ENCODE results near the gene P4HA1.
A peak's percentile ranks its signal among the peaks of the same experiment; 100 is the strongest.
"Not testable (repeated sequence)": the region's sequence is repeated elsewhere in the genome, so short reads cannot be mapped to it uniquely, and the experiment has no call there.

The P4HA1 gene

GRCh38 chr10:73116017-73116416 lies 19.4 kb upstream of the P4HA1 start:
- H3K27ac ChIP-seq (ENCODE audit: low read length) = no peak overlapping the region
- H3K27me3 ChIP-seq (ENCODE audit: control insufficient read depth, insufficient read depth, low read length) = no peaks in the 10 kb centered on the region
- no peaks in the 10 kb centered on the region for H3K9me3 ChIP-seq (ENCODE audit: control insufficient read depth, low read depth, low read length)
- no peaks in the 10 kb centered on the region for H3K36me3 ChIP-seq (ENCODE audit: control insufficient read depth, low read depth, low read length)
- H3K4me3 ChIP-seq (ENCODE audit: low read length) = no peak overlapping the region
- no peak overlapping the region for H3K9ac ChIP-seq (ENCODE audit: low read length)
- H3K4me1 ChIP-seq (ENCODE audit: control insufficient read depth, low read depth, low read length) = peaks cover 8% of the 10 kb centered on the region

GRCh38 chr10:73113551-73113950 lies 16.9 kb upstream of the P4HA1 start:
- no peaks in the 10 kb centered on the region for H3K27me3 ChIP-seq (ENCODE audit: control insufficient read depth, insufficient read depth, low read length)
- no peak overlapping the region for H3K9ac ChIP-seq (ENCODE audit: low read length)
- no peak overlapping the region for H3K27ac ChIP-seq (ENCODE audit: low read length)
- no peaks in the 10 kb centered on the region for H3K36me3 ChIP-seq (ENCODE audit: control insufficient read depth, low read depth, low read length)
- no peaks in the 10 kb centered on the region for H3K9me3 ChIP-seq (ENCODE audit: control insufficient read depth, low read depth, low read length)
- peaks cover 12% of the 10 kb centered on the region for H3K4me1 ChIP-seq (ENCODE audit: control insufficient read depth, low read depth, low read length)
- no peak overlapping the region for H3K4me3 ChIP-seq (ENCODE audit: low read length)

GRCh38 chr10:73112032-73112431 lies 15.4 kb upstream of the P4HA1 start:
- not testable (repeated sequence) for H3K4me3 ChIP-seq (ENCODE audit: low read length); H3K36me3 ChIP-seq (ENCODE audit: control insufficient read depth, low read depth, low read length); H3K9ac ChIP-seq (ENCODE audit: low read length); H3K4me1 ChIP-seq (ENCODE audit: control insufficient read depth, low read depth, low read length); H3K27ac ChIP-seq (ENCODE audit: low read length); H3K27me3 ChIP-seq (ENCODE audit: control insufficient read depth, insufficient read depth, low read length); H3K9me3 ChIP-seq (ENCODE audit: control insufficient read depth, low read depth, low read length)

GRCh38 chr10:73110345-73110849 lies 13.7 kb upstream of the P4HA1 start, which contains the start of gene NUDT13:
Gene NUDT13, plus strand, starts transcription at chr10:73110455. Its CDS starts 3,911 bp downstream, at chr10:73114366.
- Histone ChIP-seq H3K27ac (ENCODE audit: low read length) (peak within 1 kb of the TSS; percentile 89), H3K4me3 (ENCODE audit: low read length) (peak within 1 kb of the TSS; percentile 94), H3K9ac (ENCODE audit: low read length) (peak within 1 kb of the TSS; percentile 89)

GRCh38 chr10:73109248-73109652 lies 12.6 kb upstream of the P4HA1 start:
- not testable (repeated sequence) for H3K4me1 ChIP-seq (ENCODE audit: control insufficient read depth, low read depth, low read length); H3K4me3 ChIP-seq (ENCODE audit: low read length); H3K9me3 ChIP-seq (ENCODE audit: control insufficient read depth, low read depth, low read length); H3K27ac ChIP-seq (ENCODE audit: low read length); H3K27me3 ChIP-seq (ENCODE audit: control insufficient read depth, insufficient read depth, low read length); H3K36me3 ChIP-seq (ENCODE audit: control insufficient read depth, low read depth, low read length); H3K9ac ChIP-seq (ENCODE audit: low read length)

More at GRCh38 chr10:73110345-73110849, 13.7 kb upstream of the P4HA1 start, which contains the start of gene NUDT13:
- H3K4me1 ChIP-seq (ENCODE audit: control insufficient read depth, low read depth, low read length) = peaks cover 4% of the 10 kb centered on the region
- no peaks in the 10 kb centered on the region for H3K9me3 ChIP-seq (ENCODE audit: control insufficient read depth, low read depth, low read length)
- no peaks in the 10 kb centered on the region for H3K27me3 ChIP-seq (ENCODE audit: control insufficient read depth, insufficient read depth, low read length)
- no peaks in the 10 kb centered on the region for H3K36me3 ChIP-seq (ENCODE audit: control insufficient read depth, low read depth, low read length)

GRCh38 chr10:73106301-73106700 lies 9.6 kb upstream of the P4HA1 start:
- Histone ChIP-seq H3K36me3 (ENCODE audit: control insufficient read depth, low read depth, low read length) (no peaks in the 10 kb centered on the region), H3K9me3 (ENCODE audit: control insufficient read depth, low read depth, low read length) (no peaks in the 10 kb centered on the region), H3K27me3 (ENCODE audit: control insufficient read depth, insufficient read depth, low read length) (no peaks in the 10 kb centered on the region), H3K4me1 (ENCODE audit: control insufficient read depth, low read depth, low read length) (peaks cover 4% of the 10 kb centered on the region), H3K4me3 (ENCODE audit: low read length) (no peak overlapping the region), H3K9ac (ENCODE audit: low read length) (no peak overlapping the region), H3K27ac (ENCODE audit: low read length) (no peak overlapping the region)

- no peaks in the 10 kb centered on the region for H3K36me3 ChIP-seq (ENCODE audit: control insufficient read depth, low read depth, low read length)
- no peaks in the 10 kb centered on the region for H3K9me3 ChIP-seq (ENCODE audit: control insufficient read depth, low read depth, low read length)
- H3K4me3 ChIP-seq (ENCODE audit: low read length) = no peak overlapping the region
- no peaks in the 10 kb centered on the region for H3K27me3 ChIP-seq (ENCODE audit: control insufficient read depth, insufficient read depth, low read length)
- no peak overlapping the region for H3K27ac ChIP-seq (ENCODE audit: low read length)
- no peak overlapping the region for H3K9ac ChIP-seq (ENCODE audit: low read length)
- H3K4me1 ChIP-seq (ENCODE audit: control insufficient read depth, low read depth, low read length) = peaks cover 12% of the 10 kb centered on the region
Measured at GRCh38 chr10:73099141-73099540, 2.5 kb upstream of the P4HA1 start.

GRCh38 chr10:73097305-73097670 lies 622 bp upstream of the P4HA1 start:
- H3K27ac ChIP-seq (ENCODE audit: low read length) = peak overlapping the region; percentile 30
- H3K4me3 ChIP-seq (ENCODE audit: low read length) = peak overlapping the region; percentile 90
- H3K9ac ChIP-seq (ENCODE audit: low read length) = peak overlapping the region; percentile 77

GRCh38 chr10:73096041-73096448 lies 621 bp downstream of the P4HA1 start:
- H3K27ac ChIP-seq (ENCODE audit: low read length) = peak overlapping the region; percentile 53
- peaks cover 15% of the 10 kb centered on the region for H3K4me1 ChIP-seq (ENCODE audit: control insufficient read depth, low read depth, low read length)
- H3K9ac ChIP-seq (ENCODE audit: low read length) = peak overlapping the region; percentile 77
- H3K36me3 ChIP-seq (ENCODE audit: control insufficient read depth, low read depth, low read length) = no peaks in the 10 kb centered on the region
- no peaks in the 10 kb centered on the region for H3K9me3 ChIP-seq (ENCODE audit: control insufficient read depth, low read depth, low read length)
- H3K27me3 ChIP-seq (ENCODE audit: control insufficient read depth, insufficient read depth, low read length) = no peaks in the 10 kb centered on the region
- H3K4me3 ChIP-seq (ENCODE audit: low read length) = peak overlapping the region; percentile 90

More at GRCh38 chr10:73097305-73097670, 622 bp upstream of the P4HA1 start:
- Histone ChIP-seq H3K4me1 (ENCODE audit: control insufficient read depth, low read depth, low read length) (peaks cover 15% of the 10 kb centered on the region), H3K27me3 (ENCODE audit: control insufficient read depth, insufficient read depth, low read length) (no peaks in the 10 kb centered on the region), H3K9me3 (ENCODE audit: control insufficient read depth, low read depth, low read length) (no peaks in the 10 kb centered on the region), H3K36me3 (ENCODE audit: control insufficient read depth, low read depth, low read length) (no peaks in the 10 kb centered on the region)

- H3K4me3 ChIP-seq (ENCODE audit: low read length) = peak overlapping the region; percentile 90
- peak overlapping the region; percentile 77 for H3K9ac ChIP-seq (ENCODE audit: low read length)
- peaks cover 15% of the 10 kb centered on the region for H3K4me1 ChIP-seq (ENCODE audit: control insufficient read depth, low read depth, low read length)
- no peaks in the 10 kb centered on the region for H3K36me3 ChIP-seq (ENCODE audit: control insufficient read depth, low read depth, low read length)
- H3K27me3 ChIP-seq (ENCODE audit: control insufficient read depth, insufficient read depth, low read length) = no peaks in the 10 kb centered on the region
- H3K27ac ChIP-seq (ENCODE audit: low read length) = peak overlapping the region; percentile 34
- no peaks in the 10 kb centered on the region for H3K9me3 ChIP-seq (ENCODE audit: control insufficient read depth, low read depth, low read length)
Measured at GRCh38 chr10:73095481-73096021, 1.1 kb downstream of the P4HA1 start.

GRCh38 chr10:73094986-73095480 lies 1.6 kb downstream of the P4HA1 start:
- H3K27ac ChIP-seq (ENCODE audit: low read length) = no peak overlapping the region
- peak overlapping the region; percentile 90 for H3K4me3 ChIP-seq (ENCODE audit: low read length)

More at GRCh38 chr10:73094986-73095480, 1.6 kb downstream of the P4HA1 start:
- Histone ChIP-seq H3K4me1 (ENCODE audit: control insufficient read depth, low read depth, low read length) (peaks cover 15% of the 10 kb centered on the region), H3K36me3 (ENCODE audit: control insufficient read depth, low read depth, low read length) (no peaks in the 10 kb centered on the region), H3K9me3 (ENCODE audit: control insufficient read depth, low read depth, low read length) (no peaks in the 10 kb centered on the region), H3K27me3 (ENCODE audit: control insufficient read depth, insufficient read depth, low read length) (no peaks in the 10 kb centered on the region), H3K9ac (ENCODE audit: low read length) (peak overlapping the region; percentile 77)
